Measurements from ENCODE around the gene CSF1. TPM values are rescaled to one million over a fixed set of nuclear protein-coding genes. Genes with fewer than 3 reads are reported as not detected.

CSF1 gene
- total RNA-seq, 1 donor = 53.9 TPM

DNA sequence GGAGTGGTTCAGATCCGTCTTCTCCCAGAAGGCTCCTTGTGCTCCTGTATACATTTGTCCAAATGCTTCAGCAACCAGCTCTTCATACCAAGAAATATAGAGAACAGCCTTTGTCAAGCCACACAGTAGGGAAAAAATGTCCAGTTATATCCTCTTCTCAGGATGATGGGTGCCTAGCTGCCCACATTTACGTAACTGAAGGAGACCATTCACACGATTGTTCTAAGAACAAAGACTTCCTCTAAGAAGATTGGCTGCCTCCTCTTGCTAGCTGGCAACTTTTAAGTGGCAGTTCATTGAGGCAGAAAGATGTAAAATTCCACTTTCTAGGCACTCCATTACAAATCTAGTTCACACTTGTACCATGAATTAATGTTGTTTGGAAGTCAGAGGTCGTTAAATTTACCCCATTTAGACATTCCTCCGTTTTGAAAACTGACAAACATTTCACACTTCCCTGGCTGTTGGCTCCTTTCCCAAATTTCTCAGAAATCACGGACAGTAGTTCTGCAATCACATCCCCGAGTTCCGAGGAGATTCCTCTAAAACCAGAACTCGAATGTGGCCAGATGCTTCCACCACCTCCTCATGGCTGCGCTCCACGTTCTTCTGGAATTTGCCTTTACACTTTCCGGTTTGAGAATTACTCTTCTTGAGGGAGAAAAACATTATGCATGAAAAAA lies 45.6 kb upstream of the CSF1 start:
- TF ChIP-seq, protein P1, sequence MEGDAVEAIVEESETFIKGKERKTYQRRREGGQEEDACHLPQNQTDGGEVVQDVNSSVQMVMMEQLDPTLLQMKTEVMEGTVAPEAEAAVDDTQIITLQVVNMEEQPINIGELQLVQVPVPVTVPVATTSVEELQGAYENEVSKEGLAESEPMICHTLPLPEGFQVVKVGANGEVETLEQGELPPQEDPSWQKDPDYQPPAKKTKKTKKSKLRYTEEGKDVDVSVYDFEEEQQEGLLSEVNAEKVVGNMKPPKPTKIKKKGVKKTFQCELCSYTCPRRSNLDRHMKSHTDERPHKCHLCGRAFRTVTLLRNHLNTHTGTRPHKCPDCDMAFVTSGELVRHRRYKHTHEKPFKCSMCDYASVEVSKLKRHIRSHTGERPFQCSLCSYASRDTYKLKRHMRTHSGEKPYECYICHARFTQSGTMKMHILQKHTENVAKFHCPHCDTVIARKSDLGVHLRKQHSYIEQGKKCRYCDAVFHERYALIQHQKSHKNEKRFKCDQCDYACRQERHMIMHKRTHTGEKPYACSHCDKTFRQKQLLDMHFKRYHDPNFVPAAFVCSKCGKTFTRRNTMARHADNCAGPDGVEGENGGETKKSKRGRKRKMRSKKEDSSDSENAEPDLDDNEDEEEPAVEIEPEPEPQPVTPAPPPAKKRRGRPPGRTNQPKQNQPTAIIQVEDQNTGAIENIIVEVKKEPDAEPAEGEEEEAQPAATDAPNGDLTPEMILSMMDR (IDR thresholded peaks at IDR 0.05; ENCODE audit: extremely low read depth, low read depth, low read length) = no peak
- H3K4me1 ChIP-seq (ENCODE audit: insufficient read depth, low read length) = peaks cover 30% of the 10 kb centered on the region

DNA sequence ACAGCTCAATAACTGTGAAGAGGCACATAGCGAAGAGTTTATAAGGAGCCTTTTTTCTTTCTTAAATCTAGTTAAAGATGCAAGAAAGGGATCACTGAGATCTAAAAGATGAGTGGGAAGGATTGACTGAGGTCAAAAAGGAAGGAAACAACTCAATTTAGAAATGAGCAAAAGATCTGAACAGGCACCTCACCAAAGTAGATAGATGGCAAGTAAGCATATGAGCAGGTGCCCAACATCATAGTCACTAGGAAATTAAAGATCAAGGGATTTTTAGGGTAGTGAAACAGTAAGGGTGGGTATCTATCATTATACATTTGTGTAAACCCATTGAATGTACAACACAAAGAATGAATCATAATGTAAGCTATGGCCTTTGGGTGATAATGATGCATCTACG lies 44.6 kb upstream of the CSF1 start:
- Histone ChIP-seq H4K20me1 (ENCODE audit: insufficient read depth, low read length) (no peaks in the 10 kb centered on the region), H3K27me3 (ENCODE audit: insufficient read depth, low read length) (no peaks in the 10 kb centered on the region), H2AFZ (ENCODE audit: low read length) (no peak overlapping the region), H3K9me3 (ENCODE audit: low read depth, low read length) (no peaks in the 10 kb centered on the region), H3K4me2 (ENCODE audit: insufficient read depth, low read length) (no peak overlapping the region), H3K27ac (ENCODE audit: low read depth, low read length) (peak overlapping the region; percentile 81), H3K79me2 (ENCODE audit: insufficient read depth, low read length) (no peaks in the 10 kb centered on the region), H3K36me3 (ENCODE audit: insufficient read depth, low read length) (no peaks in the 10 kb centered on the region), H3K4me3 (ENCODE audit: insufficient read depth, low read length) (no peak overlapping the region), H3K4me1 (ENCODE audit: insufficient read depth, low read length) (peaks cover 30% of the 10 kb centered on the region)
- TF ChIP-seq, protein P1 (IDR thresholded peaks at IDR 0.05; ENCODE audit: extremely low read depth, low read depth, low read length) = no peak
- no peak for DNase-seq (ENCODE audit: insufficient read length, low spot score, missing footprints)

More for the DNA sequence above, 45.6 kb upstream of the CSF1 start:
- Histone ChIP-seq H3K27me3 (ENCODE audit: insufficient read depth, low read length) (no peaks in the 10 kb centered on the region), H2AFZ (ENCODE audit: low read length) (no peak overlapping the region), H3K27ac (ENCODE audit: low read depth, low read length) (peak overlapping the region; percentile 81), H4K20me1 (ENCODE audit: insufficient read depth, low read length) (no peaks in the 10 kb centered on the region), H3K9me3 (ENCODE audit: low read depth, low read length) (no peaks in the 10 kb centered on the region), H3K4me3 (ENCODE audit: insufficient read depth, low read length) (no peak overlapping the region), H3K36me3 (ENCODE audit: insufficient read depth, low read length) (no peaks in the 10 kb centered on the region), H3K4me2 (ENCODE audit: insufficient read depth, low read length) (peak overlapping the region; percentile 91), H3K79me2 (ENCODE audit: insufficient read depth, low read length) (no peaks in the 10 kb centered on the region)
- DNase-seq (ENCODE audit: insufficient read length, low spot score, missing footprints) = no peak

DNA sequence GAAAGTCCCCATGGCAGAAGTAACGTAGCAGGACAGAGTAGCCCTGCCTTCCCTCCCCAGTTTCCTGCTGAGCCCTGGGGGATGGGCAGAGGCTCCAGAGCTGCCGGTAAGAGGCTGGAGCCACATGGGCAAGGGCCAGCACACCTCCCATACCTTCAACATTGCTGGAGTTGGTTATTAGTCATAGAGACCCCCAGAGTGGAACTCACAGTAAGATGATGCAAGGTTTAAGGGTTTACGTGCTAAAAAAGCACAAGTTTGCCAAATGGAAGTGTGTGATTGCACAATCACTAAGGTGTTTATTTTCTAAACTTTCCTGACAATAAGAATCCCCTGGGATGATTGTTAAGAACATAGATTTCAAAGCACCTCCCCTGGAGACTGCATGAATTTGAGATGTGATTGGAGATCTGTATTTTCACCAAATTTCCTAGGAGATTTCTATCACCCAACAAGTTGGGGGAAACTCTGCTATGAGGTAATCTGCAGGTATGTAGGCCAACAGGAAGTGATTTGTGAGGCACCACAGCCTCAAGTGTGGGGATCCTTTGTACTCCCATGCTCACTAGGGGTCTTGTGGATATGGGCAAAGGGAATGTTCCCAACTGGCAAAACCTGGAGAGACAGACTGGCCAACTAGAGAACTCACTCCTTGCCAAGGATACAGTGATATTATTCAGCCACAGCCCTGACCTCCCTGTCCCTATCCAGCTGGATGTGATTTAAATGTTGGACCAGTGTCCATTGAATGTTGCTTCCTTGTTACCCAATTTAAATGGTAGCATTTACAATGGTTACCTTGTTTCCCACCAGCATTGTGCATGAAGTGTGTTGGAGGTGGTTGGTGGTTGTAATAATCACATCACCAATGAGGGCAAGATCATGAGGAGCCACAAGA lies 37.1 kb upstream of the CSF1 start:
- peak; percentile 25 for DNase-seq (ENCODE audit: insufficient read length, low spot score, missing footprints)
- H3K4me3 ChIP-seq (ENCODE audit: insufficient read depth, low read length) = no peak overlapping the region
- H4K20me1 ChIP-seq (ENCODE audit: insufficient read depth, low read length) = no peaks in the 10 kb centered on the region
- H3K79me2 ChIP-seq (ENCODE audit: insufficient read depth, low read length) = no peaks in the 10 kb centered on the region
- TF ChIP-seq, protein P1 (IDR thresholded peaks at IDR 0.05; ENCODE audit: extremely low read depth, low read depth, low read length) = no peak
- no peak overlapping the region for H2AFZ ChIP-seq (ENCODE audit: low read length)
- H3K27me3 ChIP-seq (ENCODE audit: insufficient read depth, low read length) = no peaks in the 10 kb centered on the region
- peaks cover 47% of the 10 kb centered on the region for H3K4me1 ChIP-seq (ENCODE audit: insufficient read depth, low read length)
- H3K27ac ChIP-seq (ENCODE audit: low read depth, low read length) = no peak overlapping the region
- H3K4me2 ChIP-seq (ENCODE audit: insufficient read depth, low read length) = no peak overlapping the region
- H3K36me3 ChIP-seq (ENCODE audit: insufficient read depth, low read length) = no peaks in the 10 kb centered on the region
- H3K9me3 ChIP-seq (ENCODE audit: low read depth, low read length) = no peaks in the 10 kb centered on the region

DNA sequence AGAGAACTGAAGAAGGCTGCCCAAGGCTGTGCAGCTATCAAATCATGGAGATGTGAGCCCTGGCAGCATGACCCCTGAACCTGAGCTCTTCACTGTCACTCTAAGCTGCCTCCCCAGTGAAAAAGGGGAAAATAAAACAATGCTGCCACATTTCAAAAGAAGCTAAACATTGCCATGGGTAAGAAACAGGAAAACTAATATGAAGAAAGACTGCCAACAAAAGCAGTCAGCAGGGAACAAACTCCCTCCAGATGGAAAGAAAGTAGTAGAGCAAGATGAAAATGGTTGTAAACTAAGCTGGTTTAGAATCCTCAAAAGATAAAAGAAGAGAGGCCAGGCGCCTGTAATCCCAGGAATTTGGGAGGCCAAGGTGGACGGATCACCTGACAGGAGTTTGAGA lies 36.2 kb upstream of the CSF1 start:
- TF ChIP-seq, protein P1 (IDR thresholded peaks at IDR 0.05; ENCODE audit: extremely low read depth, low read depth, low read length) = no peak
- peak; percentile 9 for DNase-seq (ENCODE audit: insufficient read length, low spot score, missing footprints)
- Histone ChIP-seq H3K4me2 (ENCODE audit: insufficient read depth, low read length) (no peak overlapping the region), H3K9me3 (ENCODE audit: low read depth, low read length) (no peaks in the 10 kb centered on the region), H4K20me1 (ENCODE audit: insufficient read depth, low read length) (no peaks in the 10 kb centered on the region), H2AFZ (ENCODE audit: low read length) (peak overlapping the region; percentile 8), H3K36me3 (ENCODE audit: insufficient read depth, low read length) (no peaks in the 10 kb centered on the region), H3K4me1 (ENCODE audit: insufficient read depth, low read length) (peaks cover 56% of the 10 kb centered on the region), H3K27ac (ENCODE audit: low read depth, low read length) (no peak overlapping the region), H3K4me3 (ENCODE audit: insufficient read depth, low read length) (no peak overlapping the region), H3K79me2 (ENCODE audit: insufficient read depth, low read length) (no peaks in the 10 kb centered on the region), H3K27me3 (ENCODE audit: insufficient read depth, low read length) (no peaks in the 10 kb centered on the region)

All from osteoblast (primary cell).